Mesodermal cell (in vitro differentiated cells): ENCODE data around the gene FBXO27. TPM values are rescaled to one million over a fixed set of nuclear protein-coding genes. Genes with fewer than 3 reads are reported as not detected.
"Not testable (repeated sequence)": the region's sequence is repeated elsewhere in the genome, so short reads cannot be mapped to it uniquely, and the experiment has no call there.

ENCODE experiments used
- H3K27ac ChIP-seq: 2 replicates; pipeline ENCODE4 v1.7.0; 2013; ENCODE audit warnings: mild to moderate bottlenecking, low read depth, low read length, moderate library complexity; ENCODE audit not compliant: severe bottlenecking
- H3K36me3 ChIP-seq: 2 replicates; pipeline ENCODE4 v1.7.1; 2013; ENCODE audit warnings: mild to moderate bottlenecking, low read length, moderate library complexity; ENCODE audit not compliant: control insufficient read depth, insufficient read depth
- H3K4me1 ChIP-seq: one replicate; pipeline ENCODE4 v1.7.1; 2013; ENCODE audit warnings: mild to moderate bottlenecking, low read length; ENCODE audit not compliant: insufficient read depth, control insufficient read depth, poor library complexity, severe bottlenecking
- H3K4me3 ChIP-seq: 2 replicates; pipeline ENCODE4 v1.7.0; 2013; ENCODE audit warnings: low read length, control low read depth, mild to moderate bottlenecking; ENCODE audit not compliant: insufficient read depth, poor library complexity, severe bottlenecking; ENCODE audit errors: extremely low read depth
- H3K9me3 ChIP-seq: 2 replicates; pipeline ENCODE4 v1.7.1; 2013; ENCODE audit warnings: mild to moderate bottlenecking, low read length, moderate library complexity; ENCODE audit not compliant: control insufficient read depth
- WGBS, 2 experiments: methylation state at CpG; one replicate each; pipeline ENCODE4 v1.1.5; 2013; ENCODE audit warnings: missing lambda C conversion rate in 2 of 2; ENCODE audit not compliant: insufficient coverage in 2 of 2; 5-methylcytosine and 5-hydroxymethylcytosine counted together
- polyA plus RNA-seq, 2 experiments: library from polyadenylated mRNA; stranded (reverse); fragments of 50-300 nt; gene quantifications; one replicate each; pipeline ENCODE4 v1.2.3, GENCODE V29; 2013

FBXO27 gene, protein sequence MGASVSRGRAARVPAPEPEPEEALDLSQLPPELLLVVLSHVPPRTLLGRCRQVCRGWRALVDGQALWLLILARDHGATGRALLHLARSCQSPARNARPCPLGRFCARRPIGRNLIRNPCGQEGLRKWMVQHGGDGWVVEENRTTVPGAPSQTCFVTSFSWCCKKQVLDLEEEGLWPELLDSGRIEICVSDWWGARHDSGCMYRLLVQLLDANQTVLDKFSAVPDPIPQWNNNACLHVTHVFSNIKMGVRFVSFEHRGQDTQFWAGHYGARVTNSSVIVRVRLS
- 2.9 TPM for polyA plus RNA-seq (2013, experiment 1 of 2)
- polyA plus RNA-seq (2013, experiment 2 of 2) = 2.1 TPM

GRCh38 chr19:39032063-39032918 lies at the start of gene FBXO27:
Gene FBXO27, minus strand, starts transcription at chr19:39032549. Its CDS starts 322 bp downstream, at chr19:39032227.
- Histone ChIP-seq H3K4me3 (peak within 1 kb of the TSS; percentile 60), H3K36me3 (peaks cover 3% of the 10 kb centered on the region), H3K27ac (no peak within 1 kb of the TSS), H3K4me1 (no peaks in the 10 kb centered on the region), H3K9me3 (peaks cover 3% of the 10 kb centered on the region)
- WGBS, 2 experiments = 4 to 6% methylated on average over 44 to 59 of the region's 66 CpGs

- Histone ChIP-seq H3K4me3 (no peak overlapping the region), H3K9me3 (no peaks in the 10 kb centered on the region)
Observed at GRCh38 chr19:39080431-39080830, 48.1 kb upstream of the FBXO27 start.

DNA sequence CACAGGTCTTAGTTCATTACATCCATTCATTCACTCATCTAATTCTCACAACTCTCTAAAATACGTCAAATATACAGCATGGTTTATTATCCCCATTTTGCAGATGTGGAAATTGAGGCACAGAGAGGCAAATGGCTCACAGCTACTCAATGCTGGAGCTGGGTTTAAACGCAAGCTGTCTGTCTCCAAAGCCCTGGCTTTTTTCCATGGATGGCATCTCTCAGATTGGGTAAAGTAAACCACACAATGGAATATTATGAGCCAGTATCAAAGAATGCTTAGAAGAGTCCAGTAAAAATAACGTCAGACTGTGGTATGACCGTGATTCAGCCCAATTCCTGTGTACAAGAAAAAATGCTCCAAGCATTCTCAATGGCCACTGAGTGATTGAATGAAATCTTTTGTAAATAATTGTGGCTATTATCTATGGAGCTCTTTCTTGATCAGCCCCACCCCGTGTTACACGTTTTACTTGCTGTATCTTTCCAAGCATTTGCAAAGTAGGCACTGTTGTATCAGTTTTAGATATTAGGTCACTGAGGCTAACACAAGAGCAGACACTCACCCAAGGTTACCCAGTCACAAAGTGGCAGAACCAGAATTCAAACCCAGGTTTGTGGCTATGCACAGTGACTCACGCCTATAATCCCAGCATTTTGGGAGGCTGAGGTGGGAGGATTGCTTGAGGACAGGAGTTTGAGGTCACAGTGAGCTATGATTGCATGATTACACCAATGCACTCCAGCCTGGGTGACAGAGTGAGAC lies 46.3 kb upstream of the FBXO27 start:
- Histone ChIP-seq H3K27ac (no peak overlapping the region), H3K4me1 (peaks cover 3% of the 10 kb centered on the region), H3K36me3 (no peaks in the 10 kb centered on the region), H3K9me3 (no peaks in the 10 kb centered on the region), H3K4me3 (no peak overlapping the region)
- WGBS, 2 experiments = 74 to 81% methylated on average over 5 to 6 of the region's 7 CpGs

More at GRCh38 chr19:39080431-39080830, 48.1 kb upstream of the FBXO27 start:
- H3K4me1 ChIP-seq = no peaks in the 10 kb centered on the region
- H3K36me3 ChIP-seq = no peaks in the 10 kb centered on the region
- no peak overlapping the region for H3K27ac ChIP-seq
- WGBS, 2 experiments = 100% methylated on average over 1 of the region's 3 CpGs; no CpG with 5 or more reads in 1 of the 2 experiments

DNA sequence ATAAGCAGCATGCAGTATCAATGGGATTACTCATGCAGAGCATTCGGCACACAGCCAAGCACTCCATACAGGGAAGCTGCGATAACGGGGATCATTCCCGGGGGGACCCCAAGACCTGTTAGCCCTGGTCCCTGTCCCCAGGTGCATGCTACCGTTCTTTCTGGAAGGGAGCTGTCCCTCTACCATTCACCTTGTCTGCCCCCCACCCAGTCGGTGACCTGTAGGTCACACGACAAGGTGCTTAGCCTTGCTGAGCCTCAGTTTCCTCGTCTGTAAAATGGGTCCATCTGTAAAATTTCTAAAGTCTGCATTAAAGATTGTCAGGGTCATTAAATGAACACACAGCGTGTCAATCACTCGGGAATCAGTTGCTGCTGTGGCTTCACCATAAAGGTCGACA lies 45.0 kb upstream of the FBXO27 start:
- no peaks in the 10 kb centered on the region for H3K9me3 ChIP-seq
- H3K4me3 ChIP-seq = no peak overlapping the region
- peaks cover 9% of the 10 kb centered on the region for H3K4me1 ChIP-seq
- H3K27ac ChIP-seq = no peak overlapping the region
- H3K36me3 ChIP-seq = no peaks in the 10 kb centered on the region
- 88 to 92% methylated on average over 10 to 11 of the region's 11 CpGs for WGBS, 2 experiments

DNA sequence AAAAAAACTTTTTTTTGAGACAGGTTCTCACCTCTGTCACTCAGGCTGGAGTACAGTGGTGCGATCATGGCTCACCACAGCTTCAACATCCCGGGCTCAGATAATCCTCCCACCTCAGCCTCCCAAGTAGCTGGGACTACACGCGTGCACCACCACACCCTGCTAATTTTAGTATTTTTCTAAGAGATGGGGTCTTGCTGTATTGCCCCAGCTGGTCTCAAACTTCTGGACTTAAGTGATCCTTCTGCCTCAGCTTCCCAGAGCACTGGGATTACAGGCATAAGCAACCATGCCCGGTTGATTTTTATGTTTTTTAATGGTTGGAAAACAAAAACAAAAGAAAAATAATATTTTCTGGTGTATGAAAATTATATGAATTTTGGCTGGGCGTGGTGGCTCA lies 42.6 kb upstream of the FBXO27 start:
- Histone ChIP-seq H3K36me3 (no peaks in the 10 kb centered on the region), H3K9me3 (no peaks in the 10 kb centered on the region), H3K27ac (no peak overlapping the region), H3K4me1 (peaks cover 9% of the 10 kb centered on the region), H3K4me3 (no peak overlapping the region)
- 88 to 100% methylated on average over 2 to 3 of the region's 6 CpGs for WGBS, 2 experiments

- no peaks in the 10 kb centered on the region for H3K9me3 ChIP-seq
- 76% methylated on average over 2 of the region's 3 CpGs; no CpG with 5 or more reads in 1 of the 2 experiments for WGBS, 2 experiments
- no peaks in the 10 kb centered on the region for H3K36me3 ChIP-seq
- H3K27ac ChIP-seq = no peak overlapping the region
- H3K4me1 ChIP-seq = peaks cover 9% of the 10 kb centered on the region
- H3K4me3 ChIP-seq = no peak overlapping the region
Observed at GRCh38 chr19:39074205-39074692, 41.9 kb upstream of the FBXO27 start.

DNA sequence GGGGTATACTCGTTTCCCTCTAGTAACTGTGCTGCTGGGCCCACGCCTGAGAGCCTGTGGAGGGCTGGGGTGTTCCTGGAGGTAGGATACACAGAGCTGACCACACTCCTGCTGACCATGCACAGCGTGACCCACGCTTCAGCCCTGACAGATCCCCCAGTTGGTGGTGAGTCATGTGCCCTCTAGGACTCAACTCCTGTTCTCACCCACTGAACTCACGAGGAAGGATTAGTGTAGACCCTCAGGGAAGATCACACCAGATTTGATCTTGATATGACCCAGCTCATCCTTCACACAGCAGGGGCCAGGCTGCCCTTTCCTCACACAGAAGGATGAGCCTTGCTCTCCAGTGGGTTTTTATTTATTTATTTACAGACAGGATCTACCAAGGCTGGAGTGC lies 38.5 kb upstream of the FBXO27 start:
- WGBS, 2 experiments = 74 to 83% methylated on average over 2 to 5 of the region's 5 CpGs
- no peak overlapping the region for H3K4me3 ChIP-seq
- peaks cover 9% of the 10 kb centered on the region for H3K4me1 ChIP-seq
- no peaks in the 10 kb centered on the region for H3K9me3 ChIP-seq
- no peak overlapping the region for H3K27ac ChIP-seq
- no peaks in the 10 kb centered on the region for H3K36me3 ChIP-seq

GRCh38 chr19:39068259-39068658 lies 35.9 kb upstream of the FBXO27 start:
- H3K9me3 ChIP-seq, H3K4me1 ChIP-seq, H3K4me3 ChIP-seq, H3K27ac ChIP-seq, H3K36me3 ChIP-seq: not testable (repeated sequence)
- WGBS, 2 experiments = 83 to 85% methylated on average over 5 of the region's 6 CpGs

GRCh38 chr19:39067104-39067503 lies 34.8 kb upstream of the FBXO27 start:
- H3K27ac ChIP-seq = no peak overlapping the region
- no peaks in the 10 kb centered on the region for H3K9me3 ChIP-seq
- WGBS, 2 experiments = 91 to 95% methylated on average over 3 to 4 of the region's 4 CpGs
- no peaks in the 10 kb centered on the region for H3K4me1 ChIP-seq
- H3K4me3 ChIP-seq = no peak overlapping the region
- H3K36me3 ChIP-seq = no peaks in the 10 kb centered on the region

- Histone ChIP-seq H3K4me1 (no peaks in the 10 kb centered on the region), H3K36me3 (no peaks in the 10 kb centered on the region), H3K4me3 (no peak overlapping the region), H3K9me3 (no peaks in the 10 kb centered on the region), H3K27ac (no peak overlapping the region)
- WGBS, 2 experiments = 75 to 80% methylated on average over 1 to 2 of the region's 3 CpGs
Observed at GRCh38 chr19:39065928-39066327, 33.6 kb upstream of the FBXO27 start.
